ENCODE results near the gene MRPS34.
"Not testable (repeated sequence)": the region's sequence is repeated elsewhere in the genome, so short reads cannot be mapped to it uniquely, and the experiment has no call there.

Gene MRPS34

DNA sequence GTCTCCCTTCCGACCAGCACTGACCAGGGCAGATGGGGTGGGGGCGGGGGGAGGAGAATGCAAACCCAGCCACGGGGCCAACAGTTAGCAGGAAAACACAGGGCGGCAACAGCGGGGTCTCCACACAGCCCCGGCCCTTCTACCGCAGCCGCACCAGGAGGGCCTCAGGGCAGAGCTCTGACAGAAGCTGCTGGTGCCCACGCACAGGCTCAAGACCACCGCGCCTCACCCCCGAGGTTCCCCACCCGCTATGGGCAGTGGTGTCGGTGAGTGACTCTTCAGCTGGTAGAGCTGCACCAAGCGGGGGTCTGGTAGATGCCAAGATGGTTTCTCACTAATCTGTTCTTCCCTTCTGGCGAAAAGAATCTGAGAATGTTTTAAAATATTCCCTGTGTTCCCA lies 37.6 kb upstream of the MRPS34 start:
- DNase-seq: no peak
- no peak for TF ChIP-seq POLR2A (IDR thresholded peaks at IDR 0.05; ENCODE audit: low read length)
- no peak for TF ChIP-seq GATA1 (IDR thresholded peaks at IDR 0.05; ENCODE audit: low read depth, low read length)

DNA sequence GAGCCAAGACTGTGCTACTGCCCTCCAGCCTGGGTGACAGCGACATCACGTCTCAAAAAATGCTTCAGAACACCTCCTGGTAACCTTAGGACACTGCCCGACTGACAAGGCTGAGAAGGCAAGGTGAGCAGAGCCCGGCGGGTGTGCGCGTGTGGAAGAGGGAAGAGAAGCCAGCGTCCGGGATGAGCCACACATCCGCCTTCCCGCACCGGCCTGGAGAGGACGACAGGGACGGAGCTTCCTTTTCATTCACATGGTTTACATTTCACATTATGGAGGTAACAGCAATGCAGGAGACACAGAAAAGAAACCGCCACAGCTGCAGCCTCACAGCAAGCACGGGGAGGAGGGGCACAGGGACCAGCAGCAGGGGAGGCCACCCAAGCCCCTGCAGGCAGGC lies 37.2 kb upstream of the MRPS34 start:
- TF ChIP-seq GATA1 (IDR thresholded peaks at IDR 0.05; ENCODE audit: low read depth, low read length): no peak
- no peak for TF ChIP-seq POLR2A (IDR thresholded peaks at IDR 0.05; ENCODE audit: low read length)
- DNase-seq: no peak

DNA sequence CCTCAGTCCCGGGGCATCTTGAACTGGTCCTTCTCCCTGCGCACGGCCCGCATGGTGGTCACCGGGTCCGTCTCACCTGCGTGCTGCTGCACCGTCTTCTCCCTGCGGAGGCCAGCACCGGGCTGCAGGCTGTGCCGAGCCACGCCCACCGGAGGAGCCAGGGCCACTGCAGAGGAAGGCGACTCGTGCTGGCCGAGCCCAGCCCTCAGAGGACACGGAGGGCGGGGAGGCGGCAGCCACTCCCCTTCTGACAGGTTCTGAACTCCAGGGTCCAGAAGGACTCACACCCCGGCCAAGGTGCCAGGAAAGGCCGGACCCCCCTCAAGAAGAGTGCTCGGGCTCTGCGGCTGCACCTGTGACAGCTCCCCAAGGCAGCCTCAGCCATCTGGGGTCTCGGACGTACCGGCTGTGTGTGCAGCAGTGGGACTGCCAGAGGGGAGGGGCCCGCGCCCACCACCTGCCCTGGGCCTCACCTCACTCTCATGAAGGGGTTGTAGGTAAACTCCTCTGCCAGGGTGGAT lies 36.4 kb upstream of the MRPS34 start:
- DNase-seq: no peak
- TF ChIP-seq POLR2A (IDR thresholded peaks at IDR 0.05; ENCODE audit: low read length) (no peak), GATA1 (IDR thresholded peaks at IDR 0.05; ENCODE audit: low read depth, low read length) (no peak)

DNA sequence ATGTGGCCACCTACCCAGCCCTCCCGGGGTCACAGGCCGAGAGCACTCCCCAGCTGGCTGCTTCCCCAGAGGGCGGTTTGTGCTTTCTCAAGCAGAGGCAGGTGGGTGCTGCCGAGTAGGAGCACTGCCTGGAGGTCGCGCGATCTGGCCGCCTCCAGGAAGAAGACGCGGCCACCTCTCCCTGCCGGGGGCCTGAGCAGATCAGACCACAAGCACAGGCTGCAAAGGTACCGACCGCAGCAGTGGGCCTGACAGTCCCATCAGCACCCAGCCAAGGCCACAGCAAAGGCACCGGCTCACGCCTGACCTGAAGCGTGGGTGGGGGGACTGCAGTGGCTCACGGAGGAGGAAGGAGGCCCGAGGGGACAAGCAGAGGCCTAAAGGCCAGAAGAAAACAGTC lies 35.8 kb upstream of the MRPS34 start:
- TF ChIP-seq GATA1 (IDR thresholded peaks at IDR 0.05; ENCODE audit: low read depth, low read length) (no peak), POLR2A (IDR thresholded peaks at IDR 0.05; ENCODE audit: low read length) (no peak)
- DNase-seq: no peak

DNA sequence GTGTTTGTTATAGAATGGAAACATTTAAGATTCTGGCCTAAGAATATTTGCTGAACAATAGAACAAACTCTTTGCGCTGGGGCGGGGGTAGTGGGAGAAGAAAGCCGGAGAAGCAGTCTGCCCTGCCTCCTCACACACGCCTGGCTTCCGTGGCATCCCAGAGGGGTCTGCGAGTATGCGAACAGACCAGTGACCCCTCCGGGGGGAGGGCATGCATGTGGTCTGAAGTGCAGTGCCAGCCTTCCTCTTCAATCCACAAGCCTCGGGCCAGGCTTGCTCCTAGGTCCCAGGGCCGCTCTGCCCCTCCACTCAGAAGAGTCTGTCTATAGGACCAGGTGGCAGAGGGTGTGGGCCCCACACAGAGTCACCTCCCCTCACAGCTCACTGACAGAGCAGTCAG lies 34.7 kb upstream of the MRPS34 start:
- TF ChIP-seq POLR2A (IDR thresholded peaks at IDR 0.05; ENCODE audit: low read length): no peak
- no peak for TF ChIP-seq GATA1 (IDR thresholded peaks at IDR 0.05; ENCODE audit: low read depth, low read length)

DNA sequence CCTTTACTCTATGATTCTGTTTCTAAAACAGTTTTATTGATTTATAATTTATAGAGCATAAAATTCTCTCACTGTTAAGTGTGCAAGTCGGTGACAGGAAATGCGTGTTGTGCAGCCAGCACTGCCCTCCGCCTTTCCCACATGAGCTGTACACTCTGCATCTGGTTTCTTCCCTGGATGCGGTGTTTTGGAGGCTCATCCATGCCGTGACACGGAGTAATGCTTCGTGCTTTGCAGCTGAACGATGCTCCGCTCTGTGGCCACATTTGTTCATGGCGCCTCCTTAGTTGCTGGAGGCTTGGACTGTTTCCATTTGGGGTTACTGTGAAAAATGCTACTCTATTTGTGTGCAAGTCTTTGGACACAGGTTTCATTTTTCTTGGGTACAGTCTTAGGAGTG lies 27.8 kb upstream of the MRPS34 start:
- TF ChIP-seq GATA1 (IDR thresholded peaks at IDR 0.05; ENCODE audit: low read depth, low read length) (no peak), POLR2A (IDR thresholded peaks at IDR 0.05; ENCODE audit: low read length) (no peak)
- DNase-seq: no peak

More for the DNA sequence above, 34.7 kb upstream of the MRPS34 start:
- DNase-seq: no peak

DNA sequence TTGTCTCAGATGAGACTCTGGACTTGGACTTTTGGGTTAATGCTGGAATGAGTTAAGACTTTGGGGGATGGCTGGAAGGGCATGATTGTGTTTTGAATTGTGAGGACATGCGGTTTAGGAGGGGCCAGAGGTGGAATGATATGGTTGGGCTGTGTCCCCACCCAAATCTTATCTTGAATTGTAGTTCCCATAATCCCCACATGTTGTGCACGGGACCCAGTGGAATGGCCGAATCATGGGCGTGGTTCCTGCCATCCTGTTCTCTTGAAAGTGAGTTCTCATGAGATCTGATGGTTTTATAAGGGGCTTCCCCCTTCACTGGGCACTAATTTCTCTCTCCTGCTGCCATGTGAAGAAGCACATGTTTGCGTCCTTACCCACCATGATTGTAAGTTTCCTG lies 26.3 kb upstream of the MRPS34 start:
- DNase-seq: not testable (repeated sequence)

DNA sequence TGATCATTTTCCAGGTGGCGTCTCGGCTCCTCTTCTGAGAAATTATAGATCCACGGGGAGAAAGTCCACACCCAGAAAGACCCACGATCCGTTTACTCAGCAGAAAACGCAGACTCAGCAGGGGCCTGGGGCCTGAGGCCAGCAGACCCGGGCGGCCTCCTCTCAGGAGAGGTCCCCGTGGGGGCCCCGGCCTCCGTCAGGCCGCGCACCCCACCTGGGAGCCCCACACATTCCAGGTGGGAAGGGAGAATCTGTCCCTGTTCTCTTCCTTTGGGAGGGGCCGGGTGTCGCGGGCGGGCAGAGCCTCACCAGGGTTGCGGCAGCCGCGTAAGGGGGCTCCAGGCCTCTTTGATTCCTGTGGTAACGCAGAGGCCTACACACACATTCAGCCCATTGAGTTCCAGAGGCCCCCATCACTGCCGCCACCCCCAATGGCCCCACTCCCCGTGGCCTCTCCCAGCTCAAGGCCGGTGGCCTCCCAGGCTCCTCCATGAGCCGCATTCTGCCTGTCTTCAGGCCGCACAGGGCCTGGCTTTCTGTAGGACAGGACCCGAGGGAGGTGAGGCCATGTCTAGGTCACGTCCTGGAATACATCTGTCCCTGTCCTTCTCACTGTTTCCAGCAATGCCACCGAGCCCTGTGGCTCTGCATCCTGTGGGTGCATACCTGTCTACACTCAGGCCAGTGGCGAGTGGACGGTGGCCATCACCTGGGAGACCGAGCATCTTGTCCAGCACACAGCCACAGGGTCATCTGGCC lies 22.2 kb upstream of the MRPS34 start:
- DNase-seq: no peak
- TF ChIP-seq POLR2A (IDR thresholded peaks at IDR 0.05; ENCODE audit: low read length) (no peak), GATA1 (IDR thresholded peaks at IDR 0.05; ENCODE audit: low read depth, low read length) (no peak)

DNA sequence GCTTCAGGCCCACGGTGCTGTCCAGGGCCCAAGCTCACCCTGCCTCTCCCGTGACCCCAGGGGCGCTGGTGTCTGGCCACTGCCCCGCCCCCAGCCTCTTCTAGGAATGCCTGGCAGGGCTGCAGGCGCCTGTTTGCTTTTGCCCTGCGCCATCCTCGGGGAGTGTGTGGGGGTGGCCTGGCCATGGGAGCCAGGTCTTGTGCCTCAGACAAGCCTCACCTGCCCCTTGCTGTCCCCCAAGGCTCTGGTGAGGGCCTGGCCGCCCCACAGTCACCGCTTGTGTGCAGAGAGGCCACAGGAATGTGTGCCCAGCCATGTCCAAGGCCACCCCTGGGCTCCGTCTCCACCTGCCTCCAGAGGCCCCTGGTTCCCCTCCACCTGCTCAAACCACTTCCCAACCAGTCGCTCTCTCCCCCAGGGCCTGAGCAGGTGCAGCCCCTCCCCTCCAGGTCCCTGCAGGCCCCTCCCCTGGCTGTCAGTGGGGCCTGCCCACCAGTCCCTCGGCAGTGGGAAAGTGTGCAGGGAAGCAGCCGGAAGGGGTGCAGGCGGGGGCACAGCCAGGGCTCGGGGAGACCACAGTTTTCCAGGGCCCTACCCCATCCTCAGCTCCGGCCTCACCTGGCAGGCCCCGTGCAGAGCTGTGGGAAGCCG lies 21.4 kb upstream of the MRPS34 start:
- TF ChIP-seq GATA1 (IDR thresholded peaks at IDR 0.05; ENCODE audit: low read depth, low read length): no peak
- no peak for TF ChIP-seq POLR2A (IDR thresholded peaks at IDR 0.05; ENCODE audit: low read length)
- no peak for DNase-seq

DNA sequence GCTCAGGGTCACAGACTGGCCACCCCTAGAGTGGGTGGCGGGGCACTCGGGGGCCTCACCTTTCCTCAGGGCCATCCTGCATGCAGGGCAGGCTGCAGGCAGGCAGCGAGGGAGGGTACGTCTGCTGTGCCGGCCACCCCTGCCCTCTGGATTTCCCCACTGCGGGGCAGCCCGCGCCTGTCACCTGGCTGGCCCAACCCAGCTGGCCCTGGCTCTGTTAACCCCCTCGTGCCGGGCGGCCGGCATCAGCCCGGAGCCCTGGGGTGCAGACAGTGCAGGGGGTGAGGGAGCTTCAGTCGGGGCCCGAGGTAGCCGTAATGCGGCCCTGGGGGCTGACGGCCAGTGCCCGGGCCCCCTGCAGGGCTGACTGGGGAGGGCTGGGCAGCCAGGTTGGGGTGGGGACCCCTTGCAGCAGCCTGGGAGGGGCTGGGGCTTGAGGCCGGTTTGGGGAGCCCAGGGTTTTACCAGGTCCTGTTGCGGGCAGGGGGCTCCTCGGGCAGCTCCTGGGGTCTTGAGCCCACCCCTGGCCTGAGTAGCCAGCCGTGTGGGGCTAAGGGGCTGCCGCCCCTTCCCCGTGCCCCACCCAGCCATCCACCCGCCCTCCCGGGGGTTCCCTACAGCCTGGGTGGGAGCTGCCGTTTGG lies 20.8 kb upstream of the MRPS34 start, which contains the start of gene IGFALS:
TSS of gene IGFALS (minus strand) at position 128 of the 643 bp plus-strand sequence. CDS start at position 75, 53 bp downstream.
- no peak for DNase-seq
- no peak for TF ChIP-seq GATA1 (IDR thresholded peaks at IDR 0.05; ENCODE audit: low read depth, low read length)
- no peak for TF ChIP-seq POLR2A (IDR thresholded peaks at IDR 0.05; ENCODE audit: low read length)

DNA sequence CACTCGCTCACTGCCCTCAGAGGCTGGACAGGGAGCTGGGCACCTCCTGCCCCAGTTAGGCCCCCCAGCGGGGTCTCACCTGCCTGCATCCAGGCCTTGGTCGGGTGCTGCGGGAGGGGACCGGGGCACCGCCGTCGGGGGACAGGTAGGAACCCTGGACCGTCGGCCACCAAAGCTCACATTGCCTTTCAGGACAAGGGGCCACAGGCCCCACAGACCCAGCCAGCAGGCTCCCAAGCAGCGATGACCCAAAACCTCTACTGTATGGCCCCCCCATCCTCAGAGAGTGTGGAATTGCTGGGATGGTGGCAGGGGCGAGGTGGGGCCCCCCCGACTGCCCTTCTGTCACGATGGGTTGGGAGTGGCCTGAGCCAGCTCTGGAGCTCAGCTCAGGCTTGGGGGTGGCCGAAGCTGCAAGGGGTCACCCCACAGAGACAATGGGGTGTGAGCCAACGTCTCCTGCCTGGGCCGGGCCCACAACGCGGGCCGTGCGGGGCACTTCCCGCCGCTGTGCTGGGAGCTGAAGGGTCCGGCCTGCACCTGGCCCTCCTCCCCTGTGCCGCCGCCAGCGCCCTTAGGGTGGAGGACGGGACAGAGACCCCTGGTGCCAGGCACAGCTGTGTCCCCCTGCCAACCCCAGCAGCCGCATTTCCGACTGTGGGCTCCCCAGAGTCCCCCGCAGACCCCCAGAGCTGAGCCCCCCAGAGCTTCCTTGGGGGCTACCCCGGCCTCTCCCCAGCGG lies 20.1 kb upstream of the MRPS34 start:
- no peak for DNase-seq
- no peak for TF ChIP-seq POLR2A (IDR thresholded peaks at IDR 0.05; ENCODE audit: low read length)
- TF ChIP-seq GATA1 (IDR thresholded peaks at IDR 0.05; ENCODE audit: low read depth, low read length): no peak

DNA sequence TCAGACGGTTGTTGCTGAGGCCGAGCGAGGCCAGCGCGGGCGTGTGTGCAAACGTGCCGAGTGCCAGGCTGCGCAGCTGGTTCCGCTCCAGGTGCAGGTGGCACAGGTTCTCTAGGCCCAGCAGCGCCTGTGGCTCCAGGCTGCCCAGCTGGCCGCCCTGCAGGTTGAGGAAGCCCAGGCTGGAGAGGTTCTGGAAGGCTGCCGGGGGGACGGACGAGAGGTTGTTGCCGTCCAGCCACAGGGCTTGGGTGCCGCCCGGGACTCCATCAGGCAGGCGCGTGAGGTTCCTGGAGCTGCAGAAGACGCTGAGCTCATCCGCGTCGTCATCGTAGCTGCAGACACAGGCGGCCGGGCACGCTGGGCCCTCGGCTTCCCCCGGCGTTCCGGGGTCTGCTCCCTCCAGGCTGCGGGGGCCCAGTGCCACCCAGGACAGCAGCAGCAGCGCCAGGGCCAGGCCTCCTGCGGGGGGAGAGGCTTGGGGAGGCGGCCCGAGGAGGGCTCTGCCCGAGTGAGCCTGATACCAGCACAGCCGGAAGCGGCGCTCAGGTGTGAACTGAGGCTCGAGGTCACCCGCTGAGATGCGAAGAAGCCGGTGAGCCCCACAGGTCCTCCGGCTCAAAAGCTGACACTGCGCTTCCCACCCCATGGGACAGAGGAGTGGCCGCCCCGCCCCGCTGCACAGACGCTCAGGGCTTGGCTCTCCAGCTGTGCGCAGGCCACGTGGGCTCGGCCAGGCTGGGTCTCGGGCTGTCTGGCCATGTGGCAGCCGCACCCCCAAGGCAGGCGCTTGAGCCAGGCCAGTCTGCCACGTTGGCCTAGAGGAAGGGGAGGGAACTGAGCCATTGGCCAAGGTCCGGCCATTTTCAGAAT lies 19.2 kb upstream of the MRPS34 start:
- TF ChIP-seq GATA1 (IDR thresholded peaks at IDR 0.05; ENCODE audit: low read depth, low read length) (no peak), POLR2A (IDR thresholded peaks at IDR 0.05; ENCODE audit: low read length) (no peak)
- no peak for DNase-seq

Data from erythroblast (primary cell).